ENCODE data around the gene LSM6. TPM values are rescaled to one million over a fixed set of nuclear protein-coding genes. Genes with fewer than 3 reads are reported as not detected.

LSM6 gene
- total RNA-seq, 1 donor: 17.0 TPM

DNA sequence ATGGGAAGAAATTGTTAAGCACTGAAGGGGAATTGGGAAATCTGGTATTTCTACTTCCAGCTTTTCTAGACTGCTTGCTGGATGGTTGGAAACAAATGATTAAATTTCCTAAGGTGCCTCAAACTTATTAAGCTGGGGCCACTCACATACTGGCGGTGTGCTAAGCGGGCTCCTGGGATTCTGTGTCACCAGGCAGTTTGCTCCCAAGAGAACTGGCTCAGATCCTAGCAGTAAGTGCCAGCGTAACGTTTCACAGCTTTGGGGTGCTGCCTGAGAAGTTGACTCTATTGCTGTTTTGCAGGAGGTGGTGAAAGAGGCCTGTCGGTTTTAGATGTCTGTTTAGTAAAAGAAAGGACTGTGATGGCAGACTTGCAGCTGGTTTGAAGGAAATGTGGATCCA lies 31.9 kb downstream of the LSM6 start:
- TF ChIP-seq, protein P1, sequence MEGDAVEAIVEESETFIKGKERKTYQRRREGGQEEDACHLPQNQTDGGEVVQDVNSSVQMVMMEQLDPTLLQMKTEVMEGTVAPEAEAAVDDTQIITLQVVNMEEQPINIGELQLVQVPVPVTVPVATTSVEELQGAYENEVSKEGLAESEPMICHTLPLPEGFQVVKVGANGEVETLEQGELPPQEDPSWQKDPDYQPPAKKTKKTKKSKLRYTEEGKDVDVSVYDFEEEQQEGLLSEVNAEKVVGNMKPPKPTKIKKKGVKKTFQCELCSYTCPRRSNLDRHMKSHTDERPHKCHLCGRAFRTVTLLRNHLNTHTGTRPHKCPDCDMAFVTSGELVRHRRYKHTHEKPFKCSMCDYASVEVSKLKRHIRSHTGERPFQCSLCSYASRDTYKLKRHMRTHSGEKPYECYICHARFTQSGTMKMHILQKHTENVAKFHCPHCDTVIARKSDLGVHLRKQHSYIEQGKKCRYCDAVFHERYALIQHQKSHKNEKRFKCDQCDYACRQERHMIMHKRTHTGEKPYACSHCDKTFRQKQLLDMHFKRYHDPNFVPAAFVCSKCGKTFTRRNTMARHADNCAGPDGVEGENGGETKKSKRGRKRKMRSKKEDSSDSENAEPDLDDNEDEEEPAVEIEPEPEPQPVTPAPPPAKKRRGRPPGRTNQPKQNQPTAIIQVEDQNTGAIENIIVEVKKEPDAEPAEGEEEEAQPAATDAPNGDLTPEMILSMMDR (IDR thresholded peaks at IDR 0.05; ENCODE audit: extremely low read depth, low read depth, low read length): no peak
- Histone ChIP-seq H3K79me2 (ENCODE audit: insufficient read depth, low read length) (no peaks in the 10 kb centered on the region), H3K36me3 (ENCODE audit: insufficient read depth, low read length) (no peaks in the 10 kb centered on the region), H3K4me3 (ENCODE audit: insufficient read depth, low read length) (no peak overlapping the region), H3K4me1 (ENCODE audit: insufficient read depth, low read length) (no peaks in the 10 kb centered on the region), H3K27me3 (ENCODE audit: insufficient read depth, low read length) (peaks cover 13% of the 10 kb centered on the region), H2AFZ (ENCODE audit: low read length) (no peak overlapping the region), H3K4me2 (ENCODE audit: insufficient read depth, low read length) (no peak overlapping the region), H3K9me3 (ENCODE audit: low read depth, low read length) (no peaks in the 10 kb centered on the region), H4K20me1 (ENCODE audit: insufficient read depth, low read length) (no peaks in the 10 kb centered on the region), H3K27ac (ENCODE audit: low read depth, low read length) (no peak overlapping the region)
- no peak for DNase-seq (ENCODE audit: insufficient read length, low spot score, missing footprints)

GRCh38 chr4:146210890-146211289 lies 35.4 kb downstream of the LSM6 start:
- H3K4me1 ChIP-seq (ENCODE audit: insufficient read depth, low read length): no peaks in the 10 kb centered on the region
- no peaks in the 10 kb centered on the region for H3K9me3 ChIP-seq (ENCODE audit: low read depth, low read length)
- H2AFZ ChIP-seq (ENCODE audit: low read length): no peak overlapping the region
- H3K36me3 ChIP-seq (ENCODE audit: insufficient read depth, low read length): no peaks in the 10 kb centered on the region
- H3K4me3 ChIP-seq (ENCODE audit: insufficient read depth, low read length): no peak overlapping the region
- DNase-seq (ENCODE audit: insufficient read length, low spot score, missing footprints): no peak
- H4K20me1 ChIP-seq (ENCODE audit: insufficient read depth, low read length): no peaks in the 10 kb centered on the region
- no peak overlapping the region for H3K4me2 ChIP-seq (ENCODE audit: insufficient read depth, low read length)
- H3K79me2 ChIP-seq (ENCODE audit: insufficient read depth, low read length): no peaks in the 10 kb centered on the region
- H3K27me3 ChIP-seq (ENCODE audit: insufficient read depth, low read length): peaks cover 13% of the 10 kb centered on the region
- TF ChIP-seq, protein P1 (IDR thresholded peaks at IDR 0.05; ENCODE audit: extremely low read depth, low read depth, low read length): no peak
- H3K27ac ChIP-seq (ENCODE audit: low read depth, low read length): no peak overlapping the region

DNA sequence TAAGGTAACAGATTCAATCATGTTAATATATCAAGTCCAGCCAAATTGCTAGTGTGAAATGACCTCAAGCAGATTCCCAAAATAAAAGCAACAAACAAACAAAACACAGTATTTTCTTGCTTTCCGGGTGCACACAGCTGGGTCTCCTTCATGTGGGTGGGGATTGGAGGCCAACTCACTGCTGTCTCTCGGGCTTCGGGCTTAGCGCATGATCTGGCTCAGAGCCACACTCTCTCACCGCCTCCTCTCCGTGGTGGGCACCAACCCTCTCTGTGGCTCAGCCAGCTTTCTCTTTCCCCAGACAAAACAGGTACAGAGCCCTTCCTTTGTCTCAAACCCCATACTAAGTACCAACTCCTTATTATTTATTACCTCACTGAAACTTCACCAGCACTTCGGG lies 35.9 kb downstream of the LSM6 start:
- no peak for DNase-seq (ENCODE audit: insufficient read length, low spot score, missing footprints)
- peak overlapping the region; percentile 17 for H2AFZ ChIP-seq (ENCODE audit: low read length)
- H4K20me1 ChIP-seq (ENCODE audit: insufficient read depth, low read length): no peaks in the 10 kb centered on the region
- H3K27ac ChIP-seq (ENCODE audit: low read depth, low read length): no peak overlapping the region
- H3K27me3 ChIP-seq (ENCODE audit: insufficient read depth, low read length): peaks cover 13% of the 10 kb centered on the region
- TF ChIP-seq, protein P1 (IDR thresholded peaks at IDR 0.05; ENCODE audit: extremely low read depth, low read depth, low read length): no peak
- no peaks in the 10 kb centered on the region for H3K9me3 ChIP-seq (ENCODE audit: low read depth, low read length)
- H3K4me3 ChIP-seq (ENCODE audit: insufficient read depth, low read length): no peak overlapping the region
- no peaks in the 10 kb centered on the region for H3K79me2 ChIP-seq (ENCODE audit: insufficient read depth, low read length)
- H3K4me2 ChIP-seq (ENCODE audit: insufficient read depth, low read length): no peak overlapping the region
- no peaks in the 10 kb centered on the region for H3K36me3 ChIP-seq (ENCODE audit: insufficient read depth, low read length)
- H3K4me1 ChIP-seq (ENCODE audit: insufficient read depth, low read length): no peaks in the 10 kb centered on the region

DNA sequence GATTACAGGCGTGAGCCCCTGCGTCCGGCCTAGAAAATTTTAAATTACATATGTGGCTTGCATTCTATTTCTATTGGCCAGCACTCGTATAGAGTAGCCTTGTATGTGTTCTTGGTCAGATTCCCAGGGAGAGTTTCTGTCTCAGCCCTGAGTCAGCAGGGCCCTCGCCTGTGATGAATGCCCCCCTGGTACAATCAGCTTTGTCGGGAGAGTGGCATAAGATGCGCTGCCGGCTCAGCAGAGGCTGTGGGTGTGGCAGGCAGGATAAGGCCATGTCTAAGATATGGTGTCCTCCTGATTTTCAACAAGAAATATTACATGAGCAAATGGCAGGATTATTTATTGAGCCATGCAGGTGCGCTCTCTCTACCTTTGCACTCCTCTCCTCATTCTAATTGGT lies 37.3 kb downstream of the LSM6 start:
- H3K27ac ChIP-seq (ENCODE audit: low read depth, low read length): no peak overlapping the region
- H4K20me1 ChIP-seq (ENCODE audit: insufficient read depth, low read length): no peaks in the 10 kb centered on the region
- no peaks in the 10 kb centered on the region for H3K4me1 ChIP-seq (ENCODE audit: insufficient read depth, low read length)
- H3K27me3 ChIP-seq (ENCODE audit: insufficient read depth, low read length): peaks cover 10% of the 10 kb centered on the region
- no peak overlapping the region for H2AFZ ChIP-seq (ENCODE audit: low read length)
- H3K36me3 ChIP-seq (ENCODE audit: insufficient read depth, low read length): no peaks in the 10 kb centered on the region
- H3K4me2 ChIP-seq (ENCODE audit: insufficient read depth, low read length): no peak overlapping the region
- no peaks in the 10 kb centered on the region for H3K9me3 ChIP-seq (ENCODE audit: low read depth, low read length)
- no peak overlapping the region for H3K4me3 ChIP-seq (ENCODE audit: insufficient read depth, low read length)
- TF ChIP-seq, protein P1 (IDR thresholded peaks at IDR 0.05; ENCODE audit: extremely low read depth, low read depth, low read length): no peak
- DNase-seq (ENCODE audit: insufficient read length, low spot score, missing footprints): no peak
- no peaks in the 10 kb centered on the region for H3K79me2 ChIP-seq (ENCODE audit: insufficient read depth, low read length)
